Smooth muscle cell (in vitro differentiated cells): Measurements from ENCODE around the gene ADGRD1. TPM values are rescaled to one million over a fixed set of nuclear protein-coding genes. Genes with fewer than 3 reads are reported as not detected.

ENCODE experiments used
- DNase-seq: peaks from one replicate; lab custom pipeline; 2025; ENCODE audit not compliant: unreplicated experiment; lab: John Stamatoyannopoulos, UW
- H2AFZ ChIP-seq: fragments of 200-600 bp; sonication (generic); 2 replicates; pipeline ENCODE4 v1.6.0; 2016; ENCODE audit warnings: antibody characterized with exemption, low read depth, mild to moderate bottlenecking
- H3F3A ChIP-seq: fragments of 200-600 bp; sonication (generic); 2 replicates; pipeline ENCODE4 v1.6.0; 2017; ENCODE audit warnings: antibody characterized with exemption, low read depth
- H3K27ac ChIP-seq: fragments of 200-600 bp; sonication (generic); 2 replicates; pipeline ENCODE4 v1.5.1; 2016; ENCODE audit warnings: low read depth, mild to moderate bottlenecking
- H3K27me3 ChIP-seq: fragments of 200-600 bp; sonication (generic); 2 replicates; pipeline ENCODE4 v1.6.1; 2016; ENCODE audit warnings: low read depth, mild to moderate bottlenecking
- H3K36me3 ChIP-seq: fragments of 200-600 bp; sonication (generic); 2 replicates; pipeline ENCODE4 v1.5.1; 2016; ENCODE audit warnings: low read depth
- H3K4me1 ChIP-seq: fragments of 200-600 bp; sonication (generic); 2 replicates; pipeline ENCODE4 v1.5.1; 2016; ENCODE audit warnings: low read depth
- H3K4me2 ChIP-seq: fragments of 200-600 bp; sonication (generic); 2 replicates; pipeline ENCODE4 v1.6.0; 2016; ENCODE audit warnings: mild to moderate bottlenecking
- H3K4me3 ChIP-seq: fragments of 200-600 bp; sonication (generic); 2 replicates; pipeline ENCODE4 v1.5.1; 2016; ENCODE audit warnings: mild to moderate bottlenecking
- H3K79me2 ChIP-seq: fragments of 200-600 bp; sonication (generic); 2 replicates; pipeline ENCODE4 v1.6.0; 2016; ENCODE audit warnings: low read depth, mild to moderate bottlenecking
- H3K9ac ChIP-seq: fragments of 200-600 bp; sonication (generic); 2 replicates; pipeline ENCODE4 v1.6.0; 2016; ENCODE audit warnings: low read depth
- H3K9me3 ChIP-seq: fragments of 200-600 bp; sonication (generic); replicated peaks from 2 replicates; pipeline ENCODE4 v1.5.1; 2016; ENCODE audit warnings: low read depth
- H4K20me1 ChIP-seq: fragments of 200-600 bp; sonication (generic); 2 replicates; pipeline ENCODE4 v1.6.0; 2016; ENCODE audit warnings: low read depth
- WGBS: methylation state at CpG from one replicate; pipeline ENCODE4 v1.1.7; 2016; ENCODE audit warnings: low lambda C conversion rate; 5-methylcytosine and 5-hydroxymethylcytosine counted together
- polyA plus RNA-seq: library from polyadenylated mRNA; unstranded; fragments of >200 nt; fragmentation: Nextera tagmentation; extraction: Ambion mirVana; gene quantifications from 2 replicates; pipeline ENCODE4 v1.2.1, GENCODE V29; 2016
- total RNA-seq: library from RNA; depleted of rRNA; stranded (reverse); fragments of >200 nt; gene quantifications from 2 replicates; pipeline ENCODE4 v1.2.3, GENCODE V29; 2014
- TF ChIP-seq, protein P1 (sequence below): fragments of 200-600 bp; sonication (generic); IDR thresholded peaks from 2 replicates; pipeline ENCODE4 v1.5.1; 2017; ENCODE audit warnings: borderline replicate concordance, mild to moderate bottlenecking, antibody characterized with exemption; ENCODE audit not compliant: insufficient read depth, poor library complexity, severe bottlenecking

The ADGRD1 gene
- total and polyA plus RNA-seq, 2 experiments from 2014 or later = 0.14 TPM; not detected in 1

DNA sequence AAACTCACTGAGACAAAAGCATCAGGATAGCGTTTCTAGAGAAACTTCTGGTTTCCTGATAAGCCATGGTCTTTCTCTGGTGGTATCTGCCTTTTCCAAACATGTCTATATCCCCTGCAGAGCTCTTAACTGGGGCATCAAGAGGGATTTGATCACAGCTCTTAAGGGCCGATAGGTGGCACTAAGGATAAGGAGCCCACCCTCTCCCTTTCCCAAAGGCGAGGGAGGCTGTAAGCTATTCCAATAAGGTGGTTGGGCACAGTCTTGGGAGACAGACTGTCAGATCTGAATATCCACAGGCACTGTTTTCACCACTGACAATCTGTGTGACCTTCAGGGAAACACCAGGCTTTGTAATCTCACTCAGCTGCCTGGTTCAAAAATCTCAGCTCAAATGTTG, 206.0 kb downstream of the ADGRD1 start:
- H3K4me2 ChIP-seq = no peak overlapping the region
- no peaks in the 10 kb centered on the region for H3K79me2 ChIP-seq
- no peak overlapping the region for H2AFZ ChIP-seq
- no peaks in the 10 kb centered on the region for H3K9me3 ChIP-seq
- no peak overlapping the region for H3K27ac ChIP-seq
- no peaks in the 10 kb centered on the region for H3K4me1 ChIP-seq
- 21% methylated on average over 3 of the region's 3 CpGs for WGBS
- TF ChIP-seq, protein P1, sequence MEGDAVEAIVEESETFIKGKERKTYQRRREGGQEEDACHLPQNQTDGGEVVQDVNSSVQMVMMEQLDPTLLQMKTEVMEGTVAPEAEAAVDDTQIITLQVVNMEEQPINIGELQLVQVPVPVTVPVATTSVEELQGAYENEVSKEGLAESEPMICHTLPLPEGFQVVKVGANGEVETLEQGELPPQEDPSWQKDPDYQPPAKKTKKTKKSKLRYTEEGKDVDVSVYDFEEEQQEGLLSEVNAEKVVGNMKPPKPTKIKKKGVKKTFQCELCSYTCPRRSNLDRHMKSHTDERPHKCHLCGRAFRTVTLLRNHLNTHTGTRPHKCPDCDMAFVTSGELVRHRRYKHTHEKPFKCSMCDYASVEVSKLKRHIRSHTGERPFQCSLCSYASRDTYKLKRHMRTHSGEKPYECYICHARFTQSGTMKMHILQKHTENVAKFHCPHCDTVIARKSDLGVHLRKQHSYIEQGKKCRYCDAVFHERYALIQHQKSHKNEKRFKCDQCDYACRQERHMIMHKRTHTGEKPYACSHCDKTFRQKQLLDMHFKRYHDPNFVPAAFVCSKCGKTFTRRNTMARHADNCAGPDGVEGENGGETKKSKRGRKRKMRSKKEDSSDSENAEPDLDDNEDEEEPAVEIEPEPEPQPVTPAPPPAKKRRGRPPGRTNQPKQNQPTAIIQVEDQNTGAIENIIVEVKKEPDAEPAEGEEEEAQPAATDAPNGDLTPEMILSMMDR = no peak
- H3K27me3 ChIP-seq = no peaks in the 10 kb centered on the region
- no peaks in the 10 kb centered on the region for H3K36me3 ChIP-seq
- no peaks in the 10 kb centered on the region for H3F3A ChIP-seq
- DNase-seq = no peak
- H4K20me1 ChIP-seq = no peaks in the 10 kb centered on the region
- no peak overlapping the region for H3K9ac ChIP-seq
- no peak overlapping the region for H3K4me3 ChIP-seq

DNA sequence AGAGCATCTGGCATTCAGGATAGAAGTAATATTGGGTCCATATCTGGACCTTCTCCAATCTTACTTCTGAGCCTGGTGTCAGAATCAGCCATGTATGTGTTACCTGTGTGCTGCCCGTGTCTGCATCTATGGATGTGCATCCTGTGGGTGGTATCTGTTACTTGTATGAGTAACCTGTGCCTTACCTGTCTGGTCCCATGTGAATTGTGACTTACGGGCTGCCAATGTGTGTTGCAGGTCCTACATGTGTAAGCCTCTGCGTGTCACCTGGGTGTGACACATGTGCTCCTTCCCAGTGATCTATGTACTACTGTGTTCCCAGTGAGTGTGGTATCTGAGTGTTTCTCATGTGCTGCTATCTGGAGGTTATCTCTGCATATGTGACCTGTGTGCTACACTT, 208.4 kb downstream of the ADGRD1 start:
- Histone ChIP-seq H4K20me1 (no peaks in the 10 kb centered on the region), H3K4me2 (no peak overlapping the region), H3K4me1 (no peaks in the 10 kb centered on the region), H3K4me3 (no peak overlapping the region), H3K27me3 (no peaks in the 10 kb centered on the region), H3F3A (no peaks in the 10 kb centered on the region), H3K79me2 (no peaks in the 10 kb centered on the region), H3K36me3 (no peaks in the 10 kb centered on the region), H3K9me3 (no peaks in the 10 kb centered on the region), H3K9ac (no peak overlapping the region), H2AFZ (no peak overlapping the region), H3K27ac (no peak overlapping the region)
- WGBS = 85% methylated on average over 3 of the region's 3 CpGs
- TF ChIP-seq, protein P1 = no peak
- no peak for DNase-seq

DNA sequence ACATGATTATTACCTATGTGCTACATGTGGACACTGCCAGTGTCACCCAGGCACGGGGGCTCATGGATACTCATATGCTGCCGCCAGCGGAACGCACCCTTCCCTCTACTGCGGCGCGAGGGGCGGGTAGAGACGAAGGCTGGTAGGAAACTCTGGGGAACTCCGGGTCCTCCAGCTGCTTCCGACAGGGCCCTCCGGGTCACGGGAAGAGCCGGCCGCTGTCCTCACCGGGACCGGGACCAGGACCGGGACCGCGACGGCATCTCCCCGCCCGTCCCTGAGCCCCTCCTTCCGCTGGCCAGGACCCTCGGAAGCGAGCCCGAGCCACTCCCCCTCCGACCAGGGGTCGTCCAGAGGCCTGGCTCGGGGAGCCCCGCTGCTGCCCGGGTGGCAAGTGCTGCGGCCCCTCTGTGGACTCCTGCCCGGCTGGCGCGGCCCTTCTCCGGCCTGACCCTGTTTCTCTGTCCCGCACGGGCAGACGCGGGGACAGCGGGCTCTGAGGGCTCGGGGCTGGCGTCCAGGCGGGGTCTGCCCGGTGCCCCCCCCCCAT, 209.6 kb downstream of the ADGRD1 start:
- Histone ChIP-seq H3K9ac (no peak overlapping the region), H2AFZ (no peak overlapping the region), H3K4me2 (no peak overlapping the region), H3K4me1 (no peaks in the 10 kb centered on the region), H3K9me3 (no peaks in the 10 kb centered on the region), H3K36me3 (no peaks in the 10 kb centered on the region), H3K27me3 (no peaks in the 10 kb centered on the region), H4K20me1 (no peaks in the 10 kb centered on the region), H3K79me2 (no peaks in the 10 kb centered on the region), H3K4me3 (no peak overlapping the region), H3F3A (no peaks in the 10 kb centered on the region), H3K27ac (no peak overlapping the region)
- TF ChIP-seq, protein P1 = no peak
- 97% methylated on average over 34 of the region's 46 CpGs for WGBS
- DNase-seq = no peak
